Epidermal melanocyte (primary cell): ENCODE data around the gene PTP4A2.
"Not testable (repeated sequence)": the region's sequence is repeated elsewhere in the genome, so short reads cannot be mapped to it uniquely, and the experiment has no call there.

Experiments
- DNase-seq: peaks from one replicate; pipeline ENCODE4 v3.0.0; 2011; ENCODE audit warnings: low spot score; ENCODE audit not compliant: insufficient read length

The PTP4A2 gene

DNA sequence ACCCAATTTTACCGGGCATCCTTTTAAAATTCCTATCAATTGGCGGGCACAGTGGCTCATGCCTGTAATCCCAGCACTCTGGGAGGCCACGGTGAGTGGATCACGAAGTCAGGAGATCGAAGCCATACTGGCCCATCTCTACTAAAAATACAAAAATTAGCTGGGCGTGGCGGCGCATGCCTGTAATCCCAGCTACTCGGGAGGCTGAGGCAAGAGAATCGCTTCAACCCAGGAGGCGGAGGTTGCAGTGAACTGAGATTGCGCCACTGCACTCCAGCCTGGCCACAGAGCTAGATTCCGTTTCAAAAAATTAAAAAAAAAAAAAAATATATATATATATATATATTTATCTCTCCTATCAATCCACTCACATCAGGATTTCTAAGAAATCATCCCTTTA lies 12.3 kb downstream of the PTP4A2 start:
- not testable (repeated sequence) for DNase-seq

DNA sequence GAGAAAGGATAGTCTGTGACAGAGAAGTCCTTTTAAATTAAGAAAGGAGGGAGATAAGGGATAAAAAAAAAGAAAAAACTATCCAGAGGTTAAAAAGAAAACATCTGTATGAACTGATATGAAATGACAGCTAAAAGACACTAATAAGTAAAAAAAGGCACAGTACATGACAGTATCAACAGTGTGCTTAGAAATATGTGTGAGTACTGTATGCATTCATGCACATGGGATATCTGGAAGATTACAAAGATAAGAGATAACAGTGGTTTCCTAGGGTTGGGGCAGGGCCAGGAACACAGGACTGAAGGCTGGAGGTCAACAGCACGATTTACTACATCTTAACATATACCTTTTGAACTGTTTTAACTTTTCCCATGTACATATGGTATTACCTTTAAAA lies 13.3 kb downstream of the PTP4A2 start:
- no peak for DNase-seq

DNA sequence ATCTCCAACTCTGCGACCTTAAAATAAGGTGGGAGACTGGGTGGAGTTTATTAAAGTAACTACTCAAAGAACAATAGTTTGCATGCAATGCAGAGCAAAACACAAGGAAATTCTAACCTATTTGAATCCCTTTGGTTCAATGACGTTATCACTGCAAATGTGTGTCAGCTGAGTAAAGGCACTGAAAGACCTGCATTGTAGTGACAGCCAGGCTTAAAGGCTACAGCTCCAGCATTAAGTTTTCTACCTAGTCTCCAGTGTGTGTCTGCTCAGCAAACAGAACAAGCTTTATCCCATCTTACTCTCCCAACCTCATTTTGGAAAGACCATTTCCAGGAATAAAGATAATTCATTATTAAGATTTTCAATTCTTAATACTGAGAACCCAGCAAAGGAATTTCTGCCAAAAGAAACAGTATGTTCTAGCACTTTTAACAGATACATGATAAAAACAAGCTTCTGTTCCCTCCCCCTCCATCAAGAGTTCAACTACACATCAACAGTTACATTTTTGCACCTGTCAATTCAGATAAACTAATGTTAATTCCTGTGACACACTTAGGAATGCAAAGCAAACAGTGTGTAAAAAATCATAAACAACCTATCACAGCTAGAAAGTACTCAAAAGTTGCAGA lies 14.2 kb downstream of the PTP4A2 start:
- DNase-seq, result no peak

DNA sequence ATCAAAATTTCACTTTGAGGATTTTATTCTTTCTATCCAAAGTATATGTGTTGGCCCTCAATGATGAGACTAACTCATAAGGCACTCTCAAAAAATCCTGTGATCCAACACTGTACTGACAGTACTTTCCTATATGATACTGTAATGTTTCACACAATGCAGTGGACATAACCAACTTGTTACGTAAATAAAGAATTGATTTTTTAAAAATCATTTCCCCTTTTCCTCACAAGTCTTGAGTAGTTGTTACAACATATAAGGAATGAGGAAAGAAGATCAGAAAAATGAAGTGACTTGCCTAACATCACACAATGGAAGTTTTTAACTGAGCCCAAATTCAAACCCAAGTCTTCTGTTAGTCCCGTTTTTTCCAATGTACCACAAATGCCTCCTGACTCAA lies 17.2 kb downstream of the PTP4A2 start:
- no peak for DNase-seq

DNA sequence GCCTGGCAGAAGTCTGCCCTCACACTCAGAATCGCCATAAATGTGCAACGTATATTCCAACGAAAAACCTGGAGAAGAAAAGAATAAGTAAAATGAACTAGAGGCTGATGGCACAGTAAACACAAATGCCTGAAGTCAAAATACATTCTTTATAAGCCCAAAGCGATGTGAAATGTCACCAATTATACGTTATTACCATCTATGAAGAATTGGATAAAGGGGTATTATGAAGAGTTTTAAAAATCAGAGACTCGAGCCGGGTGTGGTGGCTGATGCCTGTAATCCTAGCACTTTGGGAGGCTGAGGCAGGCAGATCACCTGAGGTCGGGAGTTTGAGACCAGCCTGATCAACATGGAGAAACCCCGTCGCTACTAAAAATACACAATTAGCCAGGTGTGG lies 18.6 kb downstream of the PTP4A2 start:
- DNase-seq, result no peak

DNA sequence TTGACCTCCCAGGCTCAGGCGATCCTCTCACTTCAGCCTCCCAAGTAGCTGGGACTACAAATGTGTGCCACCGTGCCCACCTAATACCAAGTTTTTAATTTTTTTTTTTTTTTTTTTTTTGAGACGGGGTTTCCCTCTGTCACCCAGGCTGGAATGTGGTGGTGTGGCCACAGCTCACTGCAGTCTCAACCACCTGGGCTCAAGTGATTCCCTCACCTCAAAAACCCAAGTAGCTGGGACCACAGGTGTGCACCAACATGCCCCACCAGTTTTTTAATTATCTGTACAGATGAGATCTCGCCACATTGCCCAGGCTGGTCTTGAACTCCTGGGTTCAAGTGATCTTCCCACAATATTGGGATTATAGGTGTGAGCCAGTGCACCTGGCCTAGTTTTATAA lies 22.7 kb downstream of the PTP4A2 start:
- DNase-seq, result no peak

DNA sequence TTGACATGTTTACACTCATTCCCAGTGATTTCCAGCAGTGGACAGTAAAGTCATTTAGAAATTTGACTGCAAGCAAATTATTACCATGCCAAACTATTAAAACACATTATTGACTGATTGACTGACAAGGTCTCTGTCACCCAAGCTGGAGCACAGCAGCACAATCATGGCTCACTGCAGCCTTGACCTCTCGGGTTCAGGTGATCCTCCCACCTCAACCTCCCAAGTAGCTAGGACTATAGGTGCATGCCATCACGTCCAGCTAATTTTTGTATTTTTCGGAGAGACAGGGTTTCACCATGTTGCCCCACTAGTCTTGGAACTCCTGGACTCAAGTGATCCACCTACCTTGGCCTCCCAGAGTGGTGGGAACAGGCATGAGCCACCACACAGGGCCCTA lies 24.2 kb downstream of the PTP4A2 start:
- DNase-seq, result no peak

DNA sequence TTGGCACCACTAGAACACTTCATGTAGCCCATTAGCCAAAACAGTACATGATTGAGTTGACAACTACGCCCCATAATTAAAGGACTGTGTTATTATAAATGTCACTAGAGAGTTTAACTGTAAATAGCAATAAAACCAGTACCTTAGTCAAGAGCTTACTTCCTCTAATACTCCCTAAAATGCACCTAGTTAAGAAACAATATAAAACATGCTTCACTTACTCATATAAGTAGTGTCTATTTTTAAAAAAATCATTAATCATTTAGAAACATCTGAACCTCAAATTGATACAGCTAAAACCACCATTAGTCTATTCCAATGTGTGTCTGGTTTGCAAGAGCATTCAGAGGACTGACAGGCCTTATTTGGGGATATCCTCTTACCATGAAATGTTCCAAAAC lies 25.3 kb downstream of the PTP4A2 start:
- DNase-seq, result no peak

DNA sequence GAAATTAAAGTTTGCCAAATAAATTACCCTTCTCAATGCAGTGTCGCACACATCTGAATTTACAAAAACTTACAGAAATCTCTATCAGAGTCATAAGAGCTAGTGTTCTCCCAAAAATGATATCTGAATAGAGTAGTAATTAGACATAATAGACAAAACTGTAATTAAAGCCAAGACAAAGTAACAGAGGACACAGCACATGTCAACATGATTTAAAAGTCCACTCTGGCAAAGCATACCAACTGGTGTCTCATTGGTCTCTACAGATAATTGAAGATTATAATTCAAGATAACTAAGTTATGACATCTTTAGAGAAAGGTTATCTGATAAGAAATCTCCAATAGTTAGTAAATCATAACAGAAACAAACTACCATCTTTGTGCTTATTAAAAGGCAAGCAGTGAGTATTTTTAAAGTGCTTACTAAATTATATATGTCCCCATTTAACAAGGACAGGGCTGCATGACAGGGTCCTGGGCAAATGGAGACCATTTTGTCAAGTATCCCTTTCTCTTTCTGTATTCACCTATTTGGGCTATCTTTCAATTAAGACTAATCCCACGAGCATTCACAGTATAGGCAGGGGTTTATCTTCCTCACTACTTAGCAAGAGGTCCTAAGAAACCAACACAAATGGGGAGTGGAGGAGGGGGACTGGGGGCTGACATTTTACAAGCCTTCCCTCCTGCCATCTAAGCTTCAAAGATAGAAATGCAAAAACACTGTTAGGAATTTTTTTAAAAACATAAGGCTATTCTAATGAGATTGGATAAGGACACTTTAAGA lies 26.0 kb downstream of the PTP4A2 start:
- DNase-seq, result no peak

DNA sequence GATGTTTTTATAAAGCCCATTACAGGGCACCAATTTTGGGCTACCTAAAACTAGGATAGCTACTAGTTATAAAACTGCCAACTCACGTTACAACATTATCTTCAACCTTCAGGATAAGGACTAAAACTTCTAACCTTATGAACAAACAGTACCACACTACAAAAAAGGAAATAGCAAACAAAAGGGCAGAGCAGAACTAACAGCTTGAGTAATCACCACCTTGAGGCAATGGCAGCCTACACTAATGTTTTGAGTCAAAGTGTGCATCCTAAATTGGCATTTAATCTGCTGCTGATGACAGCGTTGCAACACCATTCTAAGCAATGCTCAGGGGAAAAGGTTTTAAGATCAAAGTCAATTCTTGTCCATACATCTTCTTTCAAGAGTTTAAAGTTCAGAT lies 27.2 kb downstream of the PTP4A2 start:
- DNase-seq, result no peak

DNA sequence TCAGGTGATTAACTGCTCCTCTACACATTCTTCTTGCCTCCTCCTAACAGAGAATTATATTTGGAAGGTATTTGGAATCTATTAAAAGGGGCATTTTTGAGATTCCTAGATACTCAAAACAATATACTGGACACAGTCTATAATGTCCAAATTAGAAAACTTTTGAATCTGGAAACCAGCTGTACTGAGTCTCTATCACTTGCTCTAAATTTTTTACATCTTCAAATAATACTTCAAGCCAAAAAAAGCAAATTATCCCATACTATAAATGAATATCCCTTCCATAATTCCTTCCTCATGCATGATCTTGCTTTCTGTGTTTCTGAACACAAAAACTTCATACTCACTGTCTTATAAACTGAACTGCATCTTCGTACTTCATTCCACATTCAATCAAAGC lies 28.5 kb downstream of the PTP4A2 start:
- DNase-seq, result no peak

DNA sequence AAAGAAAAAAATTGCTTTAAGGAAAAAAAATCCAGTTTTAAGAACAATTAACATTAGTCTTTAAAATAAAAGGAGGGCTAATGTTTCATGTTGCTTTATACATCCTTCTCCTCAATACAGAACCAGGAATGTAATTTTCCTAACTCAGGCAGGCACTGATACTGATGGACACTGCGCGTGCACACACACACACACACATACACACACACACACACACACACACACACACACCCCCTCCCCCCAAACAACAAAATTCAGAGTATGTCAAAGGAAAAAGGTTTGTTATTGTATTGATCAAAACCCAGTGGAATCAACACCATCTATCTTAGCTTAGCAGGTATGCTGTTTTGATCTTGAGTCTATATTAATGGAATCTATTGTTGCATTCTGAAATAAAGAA lies 31.6 kb downstream of the PTP4A2 start:
- DNase-seq, result no peak

DNA sequence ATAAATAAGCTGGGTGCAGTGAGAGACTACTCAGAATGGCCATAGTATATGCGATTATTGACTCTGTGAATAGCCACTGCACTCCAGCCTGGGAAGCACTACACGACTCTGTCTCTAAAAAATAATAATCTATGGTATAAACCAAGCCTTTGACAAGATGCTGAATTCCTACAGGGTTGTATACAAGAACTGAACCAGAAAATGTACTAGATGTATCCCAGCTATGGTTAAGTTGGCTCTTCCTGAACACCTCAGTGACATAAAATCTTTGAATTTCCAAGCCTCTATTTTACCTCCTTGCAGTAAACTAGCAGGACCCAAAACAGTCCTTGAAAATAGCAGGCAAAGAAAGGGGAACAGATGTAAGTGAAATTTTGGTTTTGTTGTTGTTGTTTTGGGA lies 32.5 kb downstream of the PTP4A2 start:
- no peak for DNase-seq

DNA sequence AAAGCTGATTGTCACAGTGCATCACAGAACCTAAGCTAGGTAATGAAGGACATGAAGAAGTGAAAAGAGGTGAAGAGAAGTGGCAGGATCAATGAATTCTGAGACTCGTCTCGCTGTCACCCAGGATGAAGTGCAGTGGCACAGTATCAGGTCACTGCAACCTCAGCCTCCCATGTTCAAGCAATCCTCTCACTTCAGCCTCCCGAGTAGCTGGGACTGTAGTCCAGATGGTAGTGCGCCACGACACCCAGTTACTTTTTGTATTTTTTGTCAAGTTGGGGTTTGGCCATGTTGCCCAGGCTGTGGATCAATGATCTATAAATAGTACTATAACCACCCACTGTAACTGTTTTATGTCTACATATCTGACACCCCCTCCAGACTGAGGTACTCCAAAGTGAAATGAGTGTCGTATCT lies 33.1 kb downstream of the PTP4A2 start:
- DNase-seq, result no peak

DNA sequence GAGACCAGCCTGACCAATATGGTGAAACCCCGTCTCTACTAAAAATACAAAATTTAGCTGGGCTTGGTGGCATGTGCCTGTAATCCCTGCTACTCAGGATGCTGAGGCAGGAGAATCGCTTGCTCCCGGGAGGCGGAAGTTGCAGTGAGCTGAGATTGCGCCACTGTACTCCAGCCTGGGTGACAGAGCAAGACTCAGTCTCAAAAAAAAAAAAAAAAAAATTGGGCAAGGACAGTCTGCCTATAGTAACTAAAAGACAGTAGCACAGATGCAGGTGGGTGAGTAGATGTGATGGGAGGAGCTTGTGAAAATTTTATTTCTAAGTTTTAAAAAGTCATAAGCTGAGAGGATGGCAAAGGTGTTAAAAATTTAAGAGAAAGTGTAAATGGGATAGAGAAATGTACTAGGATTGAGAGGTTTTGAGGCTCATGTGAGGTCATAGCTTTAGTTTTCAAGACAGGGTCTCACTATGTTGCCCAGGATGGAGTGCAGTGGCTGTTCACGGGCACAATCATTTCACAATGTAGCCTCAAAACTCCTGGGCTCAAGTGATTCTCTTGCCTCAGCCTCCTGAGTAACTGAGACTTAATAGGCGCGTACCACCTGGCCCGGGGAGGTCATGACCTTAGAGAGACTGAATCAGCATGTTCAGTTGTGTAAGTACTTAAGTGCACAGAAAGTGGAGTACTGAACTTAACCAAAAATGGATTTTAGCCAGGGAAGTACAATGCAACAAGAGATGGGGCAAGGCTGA lies 33.7 kb downstream of the PTP4A2 start:
- no peak for DNase-seq

DNA sequence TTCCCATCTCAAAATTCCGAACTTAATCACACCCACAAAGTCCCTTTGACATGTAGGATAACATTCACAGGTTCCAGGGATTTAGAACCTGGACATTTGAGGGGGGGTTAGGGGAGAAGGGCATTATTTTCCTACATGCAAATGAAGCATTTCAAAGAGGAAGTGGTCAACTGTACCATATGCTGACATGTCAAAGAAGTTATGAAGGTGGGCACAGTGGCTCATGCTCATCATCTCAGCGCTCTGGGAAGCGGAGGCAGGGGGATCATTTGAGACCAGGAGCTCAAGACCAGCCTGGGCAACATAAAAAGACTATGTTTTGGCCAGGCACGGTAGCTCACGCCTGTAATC lies 35.7 kb downstream of the PTP4A2 start:
- DNase-seq, result no peak

DNA sequence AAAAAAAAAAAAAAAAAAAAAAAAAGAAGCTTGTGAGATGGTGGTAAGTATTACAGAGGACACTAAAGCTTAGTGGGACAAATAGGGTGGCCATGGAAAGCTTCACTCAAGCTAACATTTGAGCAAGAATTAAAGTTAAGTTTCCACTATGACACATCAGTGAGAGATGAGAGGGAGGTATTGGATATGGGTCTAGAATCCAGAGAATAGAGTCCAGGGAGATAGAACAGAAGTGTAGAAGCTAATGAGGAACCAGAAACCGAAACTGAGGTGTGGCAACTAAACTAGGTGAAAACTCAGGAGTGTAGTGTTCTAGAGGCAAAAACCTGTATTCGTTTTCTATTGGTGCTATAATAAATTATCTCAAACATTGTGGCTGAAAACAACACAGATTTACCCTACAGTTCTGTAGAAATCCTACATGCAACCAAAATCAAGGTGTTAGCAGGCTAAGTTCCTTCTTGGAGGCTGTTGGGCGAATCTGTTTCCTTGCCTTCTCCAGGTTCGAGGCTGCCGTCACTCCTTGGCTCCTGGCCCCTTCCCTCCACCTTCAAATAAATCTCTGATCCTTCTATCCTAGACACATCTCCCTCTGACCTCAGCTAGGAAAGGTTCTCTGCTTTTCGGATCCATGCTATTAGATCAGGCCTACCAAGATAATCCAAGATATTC lies 36.2 kb downstream of the PTP4A2 start:
- no peak for DNase-seq

DNA sequence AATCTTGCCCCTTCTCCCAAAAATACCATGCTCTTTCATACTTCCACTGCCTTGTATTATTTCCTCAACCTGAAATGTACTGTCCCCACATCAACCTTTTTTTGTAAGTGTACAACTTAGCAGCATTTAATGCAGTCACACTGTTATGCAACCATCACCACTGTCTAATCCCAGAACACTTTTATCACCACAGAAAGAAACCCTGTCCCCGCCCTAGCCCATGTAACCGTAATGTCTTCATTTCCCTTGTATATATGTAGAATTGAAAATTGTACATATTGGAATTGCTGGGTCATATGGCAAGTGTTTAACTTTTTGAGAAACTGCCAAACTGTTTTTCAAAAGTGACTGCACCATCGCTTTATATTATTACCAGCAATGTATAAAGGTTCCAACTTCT lies 37.4 kb downstream of the PTP4A2 start:
- DNase-seq, result no peak

DNA sequence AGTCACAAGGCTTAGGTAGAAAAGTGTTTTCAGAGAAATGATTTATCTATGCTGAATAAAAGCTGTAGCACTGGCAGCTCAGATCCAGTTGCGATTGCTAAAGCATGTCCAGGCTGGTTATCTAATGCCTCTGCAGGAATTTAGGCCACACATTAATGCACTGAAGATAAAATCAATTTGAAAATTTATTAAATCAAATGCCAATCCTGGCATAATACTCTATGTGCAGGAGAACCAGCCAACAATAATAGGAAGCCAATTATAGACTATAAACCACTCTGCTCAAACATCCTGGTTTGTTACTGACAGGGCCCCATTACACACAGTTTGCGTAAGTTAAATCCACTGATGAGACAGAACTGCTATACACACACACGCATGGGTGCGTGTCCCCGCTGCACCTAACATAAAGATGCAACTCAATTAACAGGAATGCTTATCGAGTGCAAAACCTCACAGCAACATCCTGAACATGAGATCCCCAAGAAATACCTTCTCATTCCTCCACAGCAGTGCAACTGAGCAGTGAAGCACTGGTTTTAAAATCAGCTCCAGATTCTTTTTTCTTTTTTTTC lies 40.6 kb downstream of the PTP4A2 start:
- DNase-seq, result no peak

DNA sequence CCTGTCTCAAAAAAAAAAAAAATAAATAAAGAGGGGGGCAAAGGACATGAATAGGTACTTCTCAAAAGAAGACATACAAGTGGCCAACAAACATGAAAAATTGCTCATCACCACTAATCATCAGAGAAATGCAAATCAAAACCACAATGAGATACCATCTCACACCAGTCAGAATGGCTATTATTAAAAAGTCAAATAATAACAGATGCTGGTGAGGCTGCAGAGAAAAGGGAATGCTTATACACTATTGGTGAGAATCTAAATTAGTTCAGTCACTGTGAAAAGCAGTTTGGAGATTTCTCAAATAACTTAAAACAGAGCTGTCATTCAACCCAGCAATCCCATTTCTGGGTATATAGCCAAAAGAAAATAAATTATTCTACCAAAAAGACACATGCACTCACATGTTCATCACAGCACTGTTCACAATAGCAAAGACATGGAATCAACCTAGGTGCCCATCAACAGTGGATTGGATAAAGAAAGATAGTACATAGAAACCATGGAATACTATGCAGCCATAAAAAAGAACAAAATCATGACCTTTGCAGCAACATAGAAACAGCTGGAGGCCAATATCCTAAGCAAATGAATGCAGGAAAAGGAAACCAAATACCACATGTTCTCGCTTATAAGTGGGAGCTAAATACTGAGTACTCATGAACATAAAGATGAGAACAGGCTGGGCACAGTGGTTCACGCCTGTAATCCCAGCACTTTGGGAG lies 42.5 kb downstream of the PTP4A2 start:
- not testable (repeated sequence) for DNase-seq

DNA sequence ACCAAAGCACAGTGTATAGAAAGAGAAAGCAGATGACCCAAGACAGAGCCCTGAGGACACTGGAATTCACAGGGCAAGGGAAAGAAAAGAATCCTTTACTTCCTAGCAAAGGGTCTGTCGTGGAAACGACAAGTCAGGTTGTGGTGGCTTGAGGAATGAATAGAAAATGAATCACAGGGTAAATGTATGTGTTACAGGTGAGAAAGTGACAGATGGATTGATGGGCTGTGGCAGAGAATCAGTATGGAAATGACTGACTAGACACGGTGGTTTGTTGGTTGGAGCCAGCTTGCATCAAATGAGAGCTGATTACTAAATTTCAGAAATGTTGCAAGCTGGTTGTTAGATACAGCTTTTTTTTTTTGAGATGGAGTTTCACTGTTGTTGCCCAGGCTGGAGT lies 46.9 kb downstream of the PTP4A2 start:
- no peak for DNase-seq
